ENCODE data around the gene LZIC.

Gene LZIC

GRCh38 chr1:9883585-9884449 is 59.4 kb downstream of the LZIC start:
- DNase-seq: no peak

GRCh38 chr1:9882945-9883303 is 60.3 kb downstream of the LZIC start:
- no peak for DNase-seq

GRCh38 chr1:9882296-9882944 is 60.8 kb downstream of the LZIC start:
- DNase-seq: no peak

GRCh38 chr1:9881838-9882249 is 61.3 kb downstream of the LZIC start:
- DNase-seq: no peak

Measured in activated CD4-positive, CD25-positive, alpha-beta regulatory T cell (primary cell).